NOMO-1 (cell line): Measurements from ENCODE around the gene RBMS3.
A peak's percentile ranks its signal among the peaks of the same experiment; 100 is the strongest.
"Not testable (repeated sequence)": the region's sequence is repeated elsewhere in the genome, so short reads cannot be mapped to it uniquely, and the experiment has no call there.

Experiments used
- DNase-seq, 2 experiments: peaks; one replicate each; lab custom pipeline; 2025; ENCODE audit not compliant: unreplicated experiment in 2 of 2; lab: John Stamatoyannopoulos, UW

The RBMS3 gene

DNA sequence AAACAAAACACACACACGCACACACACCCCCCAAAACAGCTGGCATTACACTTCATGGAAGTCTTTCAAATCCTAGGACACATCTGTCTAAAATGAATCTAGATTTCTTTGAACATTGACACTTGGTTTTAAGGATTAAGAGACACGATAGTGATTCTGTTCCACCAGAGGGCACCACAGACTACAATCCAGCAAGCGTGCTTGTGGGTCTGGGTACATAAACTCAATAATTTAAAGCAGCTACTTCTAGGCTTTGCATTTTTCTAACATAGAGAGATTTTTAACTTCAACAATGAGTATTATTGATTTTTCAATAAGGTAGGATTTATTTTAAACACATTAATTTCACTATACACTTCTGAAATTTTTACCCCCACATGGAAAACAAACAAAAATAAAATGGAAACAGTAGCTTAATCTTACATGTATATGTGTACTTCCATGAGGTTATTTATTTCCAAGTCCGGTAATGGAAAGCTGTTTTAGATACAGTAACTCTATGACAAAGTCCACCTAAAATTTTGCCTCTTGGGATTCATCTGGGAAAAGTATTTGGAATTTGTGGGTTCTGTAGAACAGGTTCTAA is 761.5 kb downstream of the RBMS3 start:
- peak; percentile 10 to 69 for DNase-seq

DNA sequence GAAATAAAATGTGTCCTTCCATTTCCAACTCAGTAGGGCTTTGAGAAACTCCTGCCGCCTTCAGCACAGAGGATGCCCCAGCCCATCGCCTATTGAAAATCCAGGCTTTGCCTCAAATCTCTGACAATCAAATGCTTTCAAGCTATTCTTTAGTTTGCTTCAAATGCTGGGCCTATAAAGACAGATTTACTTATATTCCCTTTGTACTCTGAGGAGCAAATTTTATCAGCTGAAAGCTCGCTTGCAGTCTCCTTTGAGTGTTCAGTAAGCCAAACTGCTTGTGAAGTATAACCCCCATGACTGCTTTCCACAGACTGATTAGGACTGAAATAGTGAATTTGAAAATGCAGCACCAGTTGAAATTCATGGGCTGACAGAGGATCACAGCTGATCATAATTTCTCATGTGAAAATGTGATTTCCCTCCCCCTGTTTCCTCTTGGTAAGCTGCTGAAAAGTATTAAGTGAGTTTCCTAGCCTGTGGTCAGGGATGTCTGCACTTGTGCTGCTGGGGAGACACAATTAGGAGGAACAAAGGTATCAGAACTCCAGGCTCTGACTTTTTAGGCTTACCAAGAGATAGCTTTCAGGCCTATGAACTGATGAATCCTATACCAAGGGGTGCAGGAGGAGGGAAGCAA is 762.2 kb downstream of the RBMS3 start:
- DNase-seq = no peak

DNA sequence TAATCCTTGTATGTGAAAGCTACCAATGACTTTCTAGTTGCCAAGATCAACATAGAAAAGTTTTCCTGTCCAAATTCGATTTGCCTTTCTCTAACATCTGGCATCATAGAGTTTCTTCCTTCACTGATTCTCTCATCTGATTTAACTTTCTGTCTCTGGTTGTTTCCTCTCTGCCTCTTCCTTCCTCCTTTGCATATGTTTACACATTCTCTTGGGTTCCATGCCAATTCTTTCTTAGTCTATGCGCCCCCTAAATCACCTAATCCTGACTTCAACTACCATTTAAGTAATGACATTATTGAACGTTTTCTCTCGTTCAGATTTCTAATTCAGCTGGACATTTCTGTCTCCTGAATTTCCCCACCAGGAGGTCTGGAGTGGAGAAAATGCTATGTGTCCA is 763.6 kb downstream of the RBMS3 start:
- DNase-seq = no peak

DNA sequence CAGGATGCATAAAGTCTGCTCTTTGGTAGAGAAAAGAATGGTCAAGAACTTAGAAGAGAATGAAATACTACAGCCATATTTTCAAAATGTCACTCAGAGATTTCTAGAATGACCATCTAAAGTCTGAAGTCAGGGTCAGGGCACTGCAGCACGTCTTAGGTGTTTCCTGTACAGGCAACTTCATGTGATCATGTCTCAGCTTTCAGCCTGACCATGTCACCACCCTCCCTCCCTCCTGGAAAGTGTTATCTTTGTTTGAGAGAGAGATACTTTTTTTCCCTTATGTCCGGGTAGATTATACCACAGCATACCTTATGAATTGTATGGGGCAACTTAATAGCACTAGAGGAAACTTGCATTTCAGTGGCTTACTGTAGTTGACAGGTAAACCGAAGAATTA is 767.6 kb downstream of the RBMS3 start:
- no peak for DNase-seq

DNA sequence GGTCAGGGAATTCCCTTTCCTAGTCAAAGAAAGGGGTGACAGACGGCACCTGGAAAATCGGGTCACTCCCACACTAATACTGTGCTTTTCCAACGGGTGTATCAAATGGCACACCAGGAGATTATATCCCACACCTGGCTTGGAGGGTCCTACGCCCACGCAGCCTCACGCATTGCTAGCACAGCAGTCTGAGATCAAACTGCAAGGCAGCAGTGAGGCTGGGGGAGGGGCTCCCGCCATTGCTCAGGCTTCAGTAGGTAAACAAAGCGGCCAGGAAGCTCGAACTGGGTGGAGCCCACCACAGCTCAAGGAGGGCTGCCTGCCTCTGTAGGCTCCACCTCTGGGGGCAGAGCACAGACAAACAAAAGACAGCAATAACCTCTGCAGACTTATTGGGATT is 769.2 kb downstream of the RBMS3 start:
- DNase-seq = not testable (repeated sequence)

DNA sequence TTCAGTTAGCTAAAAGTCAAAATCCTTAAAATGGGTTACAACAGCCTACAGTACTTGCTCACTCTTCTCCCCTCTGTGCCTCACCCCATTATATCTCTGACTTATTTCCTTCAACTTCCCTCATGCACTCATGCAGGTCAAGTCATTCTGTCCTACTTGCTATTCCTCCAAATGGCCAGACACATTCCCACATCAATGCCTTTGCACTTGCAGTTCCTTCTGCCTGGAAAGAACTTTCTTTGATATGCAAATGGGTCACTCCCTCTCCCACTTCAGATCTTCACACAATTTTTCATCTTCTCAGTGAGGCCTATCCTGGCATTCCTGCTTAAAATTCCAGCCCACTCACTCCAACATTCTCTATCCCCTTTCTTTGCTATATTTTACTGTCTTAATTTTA is 778.4 kb downstream of the RBMS3 start:
- no peak for DNase-seq
